ENCODE results near the gene SLC66A2. TPM values are rescaled to one million over a fixed set of nuclear protein-coding genes. Genes with fewer than 3 reads are reported as not detected.

SLC66A2 gene
- total and polyA plus RNA-seq, 2 of the 13 experiments (the other 11 are each of a cell fraction or from before 2014, with no cell fraction given): 33.5 to 41.9 TPM

DNA sequence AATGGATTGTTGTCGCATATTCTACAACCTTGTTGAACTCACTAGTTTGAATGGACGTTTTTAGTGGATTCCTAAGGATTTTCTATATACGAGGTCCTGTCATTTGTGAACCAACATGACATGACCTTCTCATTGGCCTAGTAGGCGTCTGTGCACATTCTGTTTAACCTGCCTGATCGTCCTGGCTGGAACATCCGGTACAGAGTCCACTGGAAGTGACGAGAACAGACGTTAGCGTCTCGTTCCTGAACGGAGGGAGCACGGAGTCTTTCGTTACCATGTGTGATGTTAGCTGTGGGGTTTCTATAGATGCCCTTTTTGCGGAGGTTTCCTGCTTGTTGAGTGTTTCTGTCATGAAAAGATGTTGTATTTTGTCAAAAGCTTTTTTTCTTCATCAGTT, 61.9 kb downstream of the SLC66A2 start:
- FAIRE-seq (no peak), ATAC-seq (peak; percentile 18; the same call in 1 of the 3 replicates), DNase-seq (ENCODE audit: low spot score) (peak; percentile 20)
- Histone ChIP-seq H2AFZ (ENCODE audit: low read length) (no peak overlapping the region), H3K79me2 (ENCODE audit: insufficient read depth, low read length) (no peaks in the 10 kb centered on the region), H3K4me3 (replicated peaks in 1 of 3; ENCODE audit: insufficient read depth in 1 of 3, low read depth in 2 of 3, low read length in 3 of 3) (no peak overlapping the region), H3K9ac (ENCODE audit: insufficient read depth, low read depth, low read length) (no peak overlapping the region), H3K27ac (ENCODE audit: extremely low read length, insufficient read depth, low read length) (no peak overlapping the region), H3K9me3 (ENCODE audit: low read length) (peaks cover 23% of the 10 kb centered on the region), H3K4me1 (ENCODE audit: insufficient read depth, low read length) (peaks cover 9% of the 10 kb centered on the region), H3K36me3 (replicated peaks in 1 of 2; ENCODE audit: control insufficient read depth in 1 of 2, insufficient read depth in 2 of 2, low read length in 2 of 2) (no peaks in the 10 kb centered on the region), H3K27me3 (ENCODE audit: control insufficient read depth in 1 of 2, insufficient read depth in 2 of 2, low read length in 2 of 2) (peaks cover 3 to 24% of the 10 kb centered on the region in 2 experiments), H3K4me2 (ENCODE audit: low read depth, low read length) (peak overlapping the region; percentile 33; the same call in 1 of the 2 replicates), H4K20me1 (ENCODE audit: insufficient read depth, low read length) (no peaks in the 10 kb centered on the region)
- TF ChIP-seq ZNF12 (CRISPR knock-in tag; IDR thresholded peaks at IDR 0.05): no peak
- TF ChIP-seq GABPA (IDR thresholded peaks at IDR 0.05; ENCODE audit: low read depth, low read length): peak; percentile 50
- TF ChIP-seq GABPA (CRISPR knock-in tag; IDR thresholded peaks at IDR 0.05; ENCODE audit: low read depth): peak; percentile 90
- peak; percentile 54; the same call in 1 of the 2 replicates for TF ChIP-seq ETV5 (CRISPR knock-in tag; IDR thresholded peaks at IDR 0.05; ENCODE audit: borderline replicate concordance)
- 0 out of 2 replicates have a peak, but pooled peaks have one; percentile 15 for TF ChIP-seq THAP11 (CRISPR knock-in tag; IDR thresholded peaks at IDR 0.05)
- no peak for TF ChIP-seq GFI1 (CRISPR knock-in tag; IDR thresholded peaks at IDR 0.05; ENCODE audit: borderline replicate concordance)
- TF ChIP-seq HNF4A (CRISPR knock-in tag; IDR thresholded peaks at IDR 0.05): peak; percentile 75
- peak; percentile 79; the same call in 1 of the 2 replicates for TF ChIP-seq GABPB1 (CRISPR knock-in tag; IDR thresholded peaks at IDR 0.05)
- TF ChIP-seq ZNF263 (CRISPR knock-in tag; IDR thresholded peaks at IDR 0.05): peak; percentile 37; the same call in 1 of the 2 replicates
- TF ChIP-seq CREB1 (IDR thresholded peaks at IDR 0.05): no peak; the same call in 1 of the 2 replicates
- TF ChIP-seq CREB1 (CRISPR knock-in tag; IDR thresholded peaks at IDR 0.05): peak; percentile 45; the same call in 1 of the 2 replicates
- intact Hi-C loops (cut with micrococcal nuclease; ENCODE audit: unreplicated experiment): no loop called here
- in situ Hi-C loops (cut with HindIII; ENCODE audit: extremely low pct_ligation_motif_present, low pct_unique_long_range_greater_than_20kb): no loop called here
- ChIA-PET CTCF (ENCODE audit: low intra/inter-chr PET ratio, low total read pairs) (no interaction called here), POLR2A (no interaction called here)
- WGBS (ENCODE audit: low lambda C conversion rate): 20% methylated on average over 14 of the region's 14 CpGs
- no TSS peak for BruUV-seq (replicated peaks)

DNA sequence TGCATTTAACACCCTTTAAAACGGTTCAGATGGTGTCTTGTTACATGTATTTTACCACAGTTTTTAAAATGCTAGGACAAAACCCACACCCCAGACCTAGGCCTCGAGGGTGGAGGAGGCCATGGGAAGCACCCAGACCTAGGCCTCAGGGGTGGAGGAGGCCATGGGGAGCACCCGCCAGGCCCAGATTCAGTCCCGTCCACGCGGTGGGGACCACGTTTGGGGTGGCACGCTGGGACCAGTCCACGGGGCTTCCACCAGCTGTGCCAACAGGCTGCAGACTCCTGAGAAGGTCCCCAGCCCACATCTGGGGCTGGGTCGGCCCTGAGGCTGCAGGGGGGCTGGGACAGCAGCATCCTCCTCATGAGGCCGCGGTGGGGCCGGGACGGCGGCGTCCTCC, 63.4 kb downstream of the SLC66A2 start:
- intact Hi-C loops (cut with micrococcal nuclease; ENCODE audit: unreplicated experiment) (no loop called here), in situ Hi-C loops (cut with HindIII; ENCODE audit: extremely low pct_ligation_motif_present, low pct_unique_long_range_greater_than_20kb) (no loop called here)
- ATAC-seq (no peak), DNase-seq (ENCODE audit: low spot score) (no peak), FAIRE-seq (no peak)
- peaks cover 9% of the 10 kb centered on the region for H3K4me1 ChIP-seq (ENCODE audit: insufficient read depth, low read length)
- BruUV-seq (replicated peaks): no TSS peak
- H3K27me3 ChIP-seq (ENCODE audit: control insufficient read depth in 1 of 2, insufficient read depth in 2 of 2, low read length in 2 of 2): peaks cover 4 to 30% of the 10 kb centered on the region in 2 experiments
- no peaks in the 10 kb centered on the region for H4K20me1 ChIP-seq (ENCODE audit: insufficient read depth, low read length)
- H3K9me3 ChIP-seq (ENCODE audit: low read length): peaks cover 8% of the 10 kb centered on the region
- no peak overlapping the region for H3K4me2 ChIP-seq (ENCODE audit: low read depth, low read length)
- ChIA-PET POLR2A (no interaction called here), CTCF (ENCODE audit: low intra/inter-chr PET ratio, low total read pairs) (no interaction called here)
- H3K36me3 ChIP-seq (replicated peaks in 1 of 2; ENCODE audit: control insufficient read depth in 1 of 2, insufficient read depth in 2 of 2, low read length in 2 of 2): no peaks in the 10 kb centered on the region
- H3K27ac ChIP-seq (ENCODE audit: extremely low read length, insufficient read depth, low read length): no peak overlapping the region
- no peak overlapping the region for H2AFZ ChIP-seq (ENCODE audit: low read length)
- 51% methylated on average over 7 of the region's 16 CpGs for WGBS (ENCODE audit: low lambda C conversion rate)
- no peak overlapping the region for H3K4me3 ChIP-seq (replicated peaks in 1 of 3; ENCODE audit: insufficient read depth in 1 of 3, low read depth in 2 of 3, low read length in 3 of 3)
- H3K79me2 ChIP-seq (ENCODE audit: insufficient read depth, low read length): no peaks in the 10 kb centered on the region
- H3K9ac ChIP-seq (ENCODE audit: insufficient read depth, low read depth, low read length): no peak overlapping the region
- TF ChIP-seq ZNF792 (CRISPR knock-in tag; IDR thresholded peaks at IDR 0.05): no peak
- TF ChIP-seq NR2F2 (IDR thresholded peaks at IDR 0.05; ENCODE audit: borderline replicate concordance, low read depth): no peak
- TF ChIP-seq SAP130 (CRISPR knock-in tag; IDR thresholded peaks at IDR 0.05; ENCODE audit: low read depth): no peak
- TF ChIP-seq, protein P1, sequence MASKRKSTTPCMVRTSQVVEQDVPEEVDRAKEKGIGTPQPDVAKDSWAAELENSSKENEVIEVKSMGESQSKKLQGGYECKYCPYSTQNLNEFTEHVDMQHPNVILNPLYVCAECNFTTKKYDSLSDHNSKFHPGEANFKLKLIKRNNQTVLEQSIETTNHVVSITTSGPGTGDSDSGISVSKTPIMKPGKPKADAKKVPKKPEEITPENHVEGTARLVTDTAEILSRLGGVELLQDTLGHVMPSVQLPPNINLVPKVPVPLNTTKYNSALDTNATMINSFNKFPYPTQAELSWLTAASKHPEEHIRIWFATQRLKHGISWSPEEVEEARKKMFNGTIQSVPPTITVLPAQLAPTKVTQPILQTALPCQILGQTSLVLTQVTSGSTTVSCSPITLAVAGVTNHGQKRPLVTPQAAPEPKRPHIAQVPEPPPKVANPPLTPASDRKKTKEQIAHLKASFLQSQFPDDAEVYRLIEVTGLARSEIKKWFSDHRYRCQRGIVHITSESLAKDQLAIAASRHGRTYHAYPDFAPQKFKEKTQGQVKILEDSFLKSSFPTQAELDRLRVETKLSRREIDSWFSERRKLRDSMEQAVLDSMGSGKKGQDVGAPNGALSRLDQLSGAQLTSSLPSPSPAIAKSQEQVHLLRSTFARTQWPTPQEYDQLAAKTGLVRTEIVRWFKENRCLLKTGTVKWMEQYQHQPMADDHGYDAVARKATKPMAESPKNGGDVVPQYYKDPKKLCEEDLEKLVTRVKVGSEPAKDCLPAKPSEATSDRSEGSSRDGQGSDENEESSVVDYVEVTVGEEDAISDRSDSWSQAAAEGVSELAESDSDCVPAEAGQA (IDR thresholded peaks at IDR 0.05; ENCODE audit: low read depth): no peak
- TF ChIP-seq, protein P1 (CRISPR knock-in tag; IDR thresholded peaks at IDR 0.05; ENCODE audit: borderline replicate concordance): no peak
- no peak for TF ChIP-seq NCOA1 (CRISPR knock-in tag; IDR thresholded peaks at IDR 0.05)
